ENCODE results near the gene SLC25A21.
"Not testable (repeated sequence)": the region's sequence is repeated elsewhere in the genome, so short reads cannot be mapped to it uniquely, and the experiment has no call there.

The SLC25A21 gene

GRCh38 chr14:37170237-37170636 is 2.2 kb downstream of the SLC25A21 start:
- no peaks in the 10 kb centered on the region for H3K4me1 Mint-ChIP-seq
- no peaks in the 10 kb centered on the region for H3K9me3 Mint-ChIP-seq
- H3K27ac Mint-ChIP-seq: no peak overlapping the region
- no peaks in the 10 kb centered on the region for H3K27me3 Mint-ChIP-seq
- no peak for ATAC-seq
- H3K4me3 Mint-ChIP-seq: no peak overlapping the region
- H3K36me3 Mint-ChIP-seq: no peaks in the 10 kb centered on the region

DNA sequence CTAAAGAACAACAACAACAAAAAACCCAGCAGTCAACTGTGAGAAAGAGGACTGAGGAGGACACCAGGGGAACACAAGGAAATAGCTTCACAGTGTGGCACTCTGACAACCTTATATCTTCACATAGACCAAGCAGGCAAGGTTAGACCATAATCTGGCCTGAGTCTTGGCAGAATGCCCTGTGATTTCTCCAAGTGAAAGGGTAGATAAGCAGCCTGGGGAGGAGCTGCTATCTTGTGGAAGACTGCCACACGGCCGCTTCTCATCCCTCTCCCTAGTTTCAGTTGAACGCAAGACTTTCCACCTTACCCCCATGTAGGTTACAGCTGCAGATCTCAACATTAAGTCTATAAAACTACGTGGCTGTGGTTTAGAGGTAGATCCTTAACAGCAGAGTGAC is 3.7 kb downstream of the SLC25A21 start:
- Mint-ChIP-seq H3K36me3 (no peaks in the 10 kb centered on the region), H3K9me3 (no peaks in the 10 kb centered on the region), H3K27ac (no peak overlapping the region), H3K4me3 (no peak overlapping the region), H3K4me1 (no peaks in the 10 kb centered on the region), H3K27me3 (no peaks in the 10 kb centered on the region)
- no peak for ATAC-seq

DNA sequence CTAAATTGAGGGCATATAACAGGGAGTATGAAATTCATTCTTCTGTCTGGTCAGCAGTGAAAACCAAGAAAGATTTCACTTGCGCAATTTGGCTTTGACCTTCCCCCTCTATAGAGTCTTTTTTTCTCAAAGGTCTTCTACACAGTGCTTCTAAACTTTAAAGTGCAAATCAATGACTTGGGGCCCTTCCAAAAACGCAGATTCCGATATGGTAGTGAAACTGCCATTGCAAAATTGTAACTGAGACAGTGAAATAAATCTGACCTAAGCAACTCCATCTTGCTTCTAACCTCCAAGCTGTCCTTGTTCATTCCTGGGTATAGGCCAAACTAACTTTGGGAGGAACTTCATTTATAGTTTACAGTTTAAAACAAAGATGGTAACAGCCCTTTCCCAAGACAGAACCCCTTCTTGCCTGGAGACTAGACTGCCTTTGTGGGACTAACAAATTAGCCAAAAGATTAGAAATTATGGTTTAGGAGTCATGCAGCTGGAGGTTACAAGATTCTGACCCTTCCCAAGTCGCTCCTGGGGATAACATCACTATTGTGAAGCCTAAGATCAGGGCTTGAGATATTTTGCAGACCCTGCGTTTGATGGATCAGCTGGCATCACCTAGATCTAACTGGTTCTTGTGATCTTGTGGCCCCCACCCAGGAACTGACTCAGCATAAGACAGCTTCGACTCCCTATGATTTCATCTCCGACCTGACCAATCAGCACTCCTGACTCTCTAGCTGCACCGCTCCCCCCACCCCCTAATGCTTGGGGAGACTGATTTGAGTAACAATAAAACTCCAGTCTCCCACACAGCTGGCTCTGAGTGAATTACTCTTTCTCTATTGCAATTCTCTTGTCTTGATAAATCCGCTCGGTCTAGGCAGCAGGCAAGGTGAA is 5.0 kb downstream of the SLC25A21 start:
- Mint-ChIP-seq H3K4me3 (no peak overlapping the region), H3K27ac (no peak overlapping the region), H3K9me3 (peaks cover 1% of the 10 kb centered on the region), H3K27me3 (no peaks in the 10 kb centered on the region), H3K36me3 (no peaks in the 10 kb centered on the region), H3K4me1 (no peaks in the 10 kb centered on the region)
- ATAC-seq: no peak

DNA sequence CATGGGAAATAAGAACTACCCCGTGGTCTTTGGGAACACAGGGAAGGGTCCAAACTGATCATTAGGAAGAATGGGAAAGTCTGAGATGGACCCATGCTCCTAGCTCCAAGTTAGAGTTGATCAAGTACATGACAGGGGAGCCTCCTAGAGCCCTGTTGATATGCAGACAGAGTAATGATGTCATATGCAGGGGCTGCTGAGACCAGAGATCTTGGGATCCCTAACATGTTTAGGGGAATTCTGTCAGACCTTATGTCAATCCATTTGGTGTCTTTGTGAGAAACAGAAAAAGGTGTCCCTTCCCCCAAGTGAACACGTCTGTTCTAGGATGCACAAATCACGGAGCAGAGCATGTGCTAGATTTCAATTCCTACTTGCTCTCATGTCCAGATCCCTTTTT is 6.6 kb downstream of the SLC25A21 start:
- H3K4me1 Mint-ChIP-seq: no peaks in the 10 kb centered on the region
- no peak overlapping the region for H3K4me3 Mint-ChIP-seq
- H3K9me3 Mint-ChIP-seq: peaks cover 3% of the 10 kb centered on the region
- H3K27me3 Mint-ChIP-seq: no peaks in the 10 kb centered on the region
- ATAC-seq: no peak
- H3K27ac Mint-ChIP-seq: no peak overlapping the region
- H3K36me3 Mint-ChIP-seq: no peaks in the 10 kb centered on the region

DNA sequence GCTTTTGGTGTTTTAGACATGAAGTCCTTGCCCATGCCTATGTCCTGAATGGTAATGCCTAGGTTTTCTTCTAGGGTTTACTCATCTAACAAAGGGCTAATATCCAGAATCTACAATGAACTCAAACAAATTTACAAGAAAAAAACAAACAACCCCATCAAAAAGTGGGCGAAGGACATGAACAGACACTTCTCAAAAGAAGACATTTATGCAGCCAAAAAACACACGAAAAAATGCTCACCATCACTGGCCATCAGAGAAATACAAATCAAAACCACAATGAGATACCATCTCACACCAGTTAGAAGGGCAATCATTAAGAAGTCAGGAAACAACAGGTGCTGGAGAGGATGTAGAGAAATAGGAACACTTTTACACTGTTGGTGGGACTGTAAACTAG is 10.1 kb downstream of the SLC25A21 start:
- peaks cover 23% of the 10 kb centered on the region for H3K9me3 Mint-ChIP-seq
- H3K4me3 Mint-ChIP-seq, H3K4me1 Mint-ChIP-seq, H3K27me3 Mint-ChIP-seq, H3K27ac Mint-ChIP-seq, ATAC-seq, H3K36me3 Mint-ChIP-seq: not testable (repeated sequence)

DNA sequence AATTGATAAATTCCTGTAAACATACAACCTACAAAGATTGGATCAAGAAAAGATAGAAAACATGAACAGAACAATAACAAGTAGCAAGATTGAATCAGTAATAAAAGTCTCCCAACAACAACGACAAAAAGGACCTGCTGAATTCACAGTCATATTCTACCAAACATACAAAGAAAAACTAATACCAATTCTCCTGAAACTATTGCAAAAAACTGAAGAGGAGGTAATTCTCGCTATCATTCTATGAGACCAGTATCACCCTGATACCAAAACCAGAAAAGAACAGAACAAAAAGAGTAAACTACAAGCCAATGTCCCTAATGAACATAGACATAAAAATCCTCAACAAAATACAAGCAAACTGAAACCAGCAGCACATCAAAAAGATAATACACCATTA is 14.4 kb downstream of the SLC25A21 start:
- H3K27ac Mint-ChIP-seq: no peak overlapping the region
- H3K9me3 Mint-ChIP-seq: peaks cover 32% of the 10 kb centered on the region
- ATAC-seq: no peak
- H3K4me1 Mint-ChIP-seq: no peaks in the 10 kb centered on the region
- H3K4me3 Mint-ChIP-seq: no peak overlapping the region
- H3K27me3 Mint-ChIP-seq: no peaks in the 10 kb centered on the region
- no peaks in the 10 kb centered on the region for H3K36me3 Mint-ChIP-seq

- H3K36me3 Mint-ChIP-seq: no peaks in the 10 kb centered on the region
- H3K4me3 Mint-ChIP-seq: no peak overlapping the region
- H3K9me3 Mint-ChIP-seq: peaks cover 15% of the 10 kb centered on the region
- H3K4me1 Mint-ChIP-seq: no peaks in the 10 kb centered on the region
- peak; percentile 12 for ATAC-seq
- H3K27me3 Mint-ChIP-seq: no peaks in the 10 kb centered on the region
- H3K27ac Mint-ChIP-seq: no peak overlapping the region
Observed at GRCh38 chr14:37153483-37153882, 18.9 kb downstream of the SLC25A21 start.

- no peaks in the 10 kb centered on the region for H3K4me1 Mint-ChIP-seq
- H3K4me3 Mint-ChIP-seq: no peak overlapping the region
- H3K9me3 Mint-ChIP-seq: peaks cover 12% of the 10 kb centered on the region
- no peak for ATAC-seq
- H3K27ac Mint-ChIP-seq: no peak overlapping the region
- H3K27me3 Mint-ChIP-seq: no peaks in the 10 kb centered on the region
- no peaks in the 10 kb centered on the region for H3K36me3 Mint-ChIP-seq
Observed at GRCh38 chr14:37153005-37153404, 19.4 kb downstream of the SLC25A21 start.

GRCh38 chr14:37150414-37150813 is 22.0 kb downstream of the SLC25A21 start:
- no peaks in the 10 kb centered on the region for H3K36me3 Mint-ChIP-seq
- no peaks in the 10 kb centered on the region for H3K27me3 Mint-ChIP-seq
- no peak overlapping the region for H3K4me3 Mint-ChIP-seq
- ATAC-seq: no peak
- H3K9me3 Mint-ChIP-seq: peaks cover 8% of the 10 kb centered on the region
- H3K4me1 Mint-ChIP-seq: no peaks in the 10 kb centered on the region
- no peak overlapping the region for H3K27ac Mint-ChIP-seq

DNA sequence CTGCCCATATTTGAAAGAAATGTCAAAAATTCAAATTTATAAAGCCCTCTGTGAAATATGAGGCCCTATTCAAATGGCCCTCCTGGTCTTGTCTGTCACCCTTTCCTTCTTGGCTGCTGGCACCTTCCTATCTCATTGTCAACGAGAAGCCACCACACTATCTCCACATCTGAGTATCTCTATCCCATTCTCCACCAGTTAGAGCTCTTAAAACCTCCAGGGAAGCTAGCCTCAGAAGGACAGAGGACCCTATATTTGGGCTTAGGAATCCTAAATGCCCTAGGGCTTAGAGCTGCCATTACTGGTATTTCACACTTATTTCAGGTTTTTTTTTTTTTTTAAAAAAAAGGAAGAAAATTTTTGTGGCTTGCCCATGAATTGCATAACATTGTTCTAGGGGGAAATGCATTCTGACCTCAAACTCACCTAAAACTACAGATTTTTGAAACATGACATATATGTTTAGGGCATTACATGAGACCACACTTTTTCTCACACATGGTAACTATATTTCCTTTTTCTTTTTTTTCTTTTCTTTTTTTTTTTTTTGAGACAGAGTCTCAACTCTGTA is 25.0 kb downstream of the SLC25A21 start:
- Mint-ChIP-seq H3K27me3 (no peaks in the 10 kb centered on the region), H3K4me3 (no peak overlapping the region), H3K36me3 (no peaks in the 10 kb centered on the region), H3K4me1 (no peaks in the 10 kb centered on the region), H3K9me3 (no peaks in the 10 kb centered on the region), H3K27ac (no peak overlapping the region)
- no peak for ATAC-seq

- H3K9me3 Mint-ChIP-seq, H3K4me3 Mint-ChIP-seq, H3K27ac Mint-ChIP-seq, ATAC-seq, H3K36me3 Mint-ChIP-seq, H3K4me1 Mint-ChIP-seq, H3K27me3 Mint-ChIP-seq: not testable (repeated sequence)
Observed at GRCh38 chr14:37146438-37146837, 26.0 kb downstream of the SLC25A21 start.

GRCh38 chr14:37145395-37145794 is 27.0 kb downstream of the SLC25A21 start:
- no peak overlapping the region for H3K4me3 Mint-ChIP-seq
- no peaks in the 10 kb centered on the region for H3K27me3 Mint-ChIP-seq
- no peaks in the 10 kb centered on the region for H3K4me1 Mint-ChIP-seq
- ATAC-seq: no peak
- H3K36me3 Mint-ChIP-seq: no peaks in the 10 kb centered on the region
- H3K9me3 Mint-ChIP-seq: no peaks in the 10 kb centered on the region
- no peak overlapping the region for H3K27ac Mint-ChIP-seq

DNA sequence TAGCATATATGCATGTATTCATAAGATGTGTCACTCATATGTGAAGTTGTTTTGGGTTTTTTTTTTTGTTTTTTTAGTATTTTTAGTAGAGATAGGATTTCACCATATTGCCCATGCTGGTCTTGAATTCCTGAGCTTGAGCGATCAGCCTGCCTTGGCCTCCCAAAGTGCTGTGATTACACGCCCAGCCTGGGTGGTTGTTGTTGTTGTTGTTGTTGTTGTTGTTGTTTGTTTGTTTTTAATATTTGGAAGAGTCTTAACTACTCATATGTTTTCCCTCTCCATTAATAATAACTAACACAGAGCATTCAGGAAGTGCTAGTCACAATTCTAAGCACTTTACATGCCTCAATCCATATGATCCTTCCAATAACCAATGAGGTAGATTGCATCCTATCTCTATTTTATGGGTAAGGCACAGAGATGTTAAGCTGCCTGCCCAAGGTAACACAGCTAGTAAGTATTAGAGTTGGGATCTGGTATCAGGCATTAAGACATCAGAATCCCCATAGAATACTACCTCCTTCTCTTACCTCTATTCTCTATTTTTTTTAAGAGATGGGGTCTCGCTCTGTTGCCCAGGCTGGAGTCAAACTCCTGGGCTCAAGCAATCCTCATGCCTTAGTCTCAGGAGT is 27.6 kb downstream of the SLC25A21 start:
- H3K4me1 Mint-ChIP-seq: no peaks in the 10 kb centered on the region
- H3K9me3 Mint-ChIP-seq: no peaks in the 10 kb centered on the region

DNA sequence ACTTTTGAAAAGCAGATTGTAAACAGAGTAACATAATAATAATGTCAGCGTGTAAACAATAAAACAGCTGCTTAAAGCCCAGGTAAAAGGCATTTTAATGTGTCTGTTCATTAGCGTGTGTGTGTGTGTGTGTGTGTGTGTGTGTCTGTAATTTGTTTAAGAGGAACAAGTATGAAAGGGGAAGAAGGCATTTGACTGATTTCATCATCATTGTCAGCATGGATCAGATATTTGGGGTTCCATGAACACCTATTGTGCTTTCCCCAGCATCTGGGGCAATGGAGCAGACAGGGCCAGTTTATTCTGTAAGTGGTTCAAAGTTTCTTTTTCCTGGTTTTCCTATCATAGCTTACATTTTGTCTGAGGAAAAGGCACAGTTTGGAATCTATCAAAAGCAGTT is 28.9 kb downstream of the SLC25A21 start:
- Mint-ChIP-seq H3K36me3 (no peaks in the 10 kb centered on the region), H3K4me3 (no peak overlapping the region), H3K4me1 (no peaks in the 10 kb centered on the region), H3K27me3 (no peaks in the 10 kb centered on the region), H3K9me3 (no peaks in the 10 kb centered on the region), H3K27ac (no peak overlapping the region)
- ATAC-seq: no peak

More for the DNA sequence above, 27.6 kb downstream of the SLC25A21 start:
- Mint-ChIP-seq H3K27ac (no peak overlapping the region), H3K36me3 (no peaks in the 10 kb centered on the region), H3K4me3 (no peak overlapping the region), H3K27me3 (no peaks in the 10 kb centered on the region)
- no peak for ATAC-seq

DNA sequence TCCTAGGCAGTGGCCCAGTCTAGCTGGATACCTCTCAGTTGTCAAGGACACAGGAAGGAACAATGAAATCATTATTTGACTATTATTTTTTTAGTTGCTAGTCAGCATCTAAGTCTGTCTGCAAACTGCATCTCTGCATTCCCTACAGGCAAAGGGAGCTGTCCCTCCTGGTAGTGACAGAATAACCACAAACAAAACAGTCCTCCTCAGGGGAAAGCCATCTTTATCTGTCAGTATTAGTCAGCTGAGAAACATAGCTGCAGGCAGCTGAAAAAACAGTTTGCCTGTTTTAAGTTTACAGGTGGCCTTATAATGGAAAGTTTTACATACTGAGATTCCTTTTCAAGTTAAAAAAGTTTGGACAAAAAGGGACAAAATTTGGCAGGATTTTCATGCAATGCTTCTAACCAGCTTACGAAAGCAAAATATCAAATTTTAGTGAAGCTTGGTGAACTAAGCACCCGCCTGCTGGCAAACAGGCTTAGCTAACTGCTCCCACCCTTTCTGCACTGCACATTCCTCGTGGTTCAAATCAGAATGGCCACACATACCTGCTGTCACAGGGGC is 29.5 kb downstream of the SLC25A21 start:
- Mint-ChIP-seq H3K27ac (no peak overlapping the region), H3K4me1 (no peaks in the 10 kb centered on the region), H3K9me3 (no peaks in the 10 kb centered on the region), H3K4me3 (no peak overlapping the region), H3K36me3 (no peaks in the 10 kb centered on the region), H3K27me3 (no peaks in the 10 kb centered on the region)
- ATAC-seq: no peak

Data from stimulated activated memory B cell treated with anti-CD40 and anti-IgM and Interleukin-4, amounts not matched to agents 10 μg/mL and 1 μg/mL and 100 μg/mL, for 72 hours (primary cell).